HTERT RPE-1 (cell line): ENCODE data around the gene PRKN.

Experiments used
- in situ Hi-C: fragments of 300-500 bp; cut with MboI; formaldehyde crosslinking; loops from 4 replicates; pipeline ENCODE4 v1.14.3; 2020; ENCODE audit warnings: low sequenced_read_pairs

PRKN gene

GRCh38 chr6:161378115-161378514 lies 1349.5 kb downstream of the PRKN start:
- in situ Hi-C loops, result no loop called here

- in situ Hi-C loops, result no loop called here
Measured at GRCh38 chr6:161377116-161377515, 1350.5 kb downstream of the PRKN start.

GRCh38 chr6:161376367-161376766 lies 1351.2 kb downstream of the PRKN start:
- in situ Hi-C loops, result no loop called here

GRCh38 chr6:161374971-161375873 lies 1352.3 kb downstream of the PRKN start:
- in situ Hi-C loops, result no loop called here

GRCh38 chr6:161373905-161374451 lies 1353.6 kb downstream of the PRKN start:
- in situ Hi-C loops, result no loop called here

- in situ Hi-C loops, result no loop called here
Measured at GRCh38 chr6:161372422-161372793, 1355.2 kb downstream of the PRKN start.

- in situ Hi-C loops, result no loop called here
Measured at GRCh38 chr6:161370880-161371279, 1356.7 kb downstream of the PRKN start.

GRCh38 chr6:161369339-161369738 lies 1358.2 kb downstream of the PRKN start:
- in situ Hi-C loops, result no loop called here

- in situ Hi-C loops, result no loop called here
Measured at GRCh38 chr6:161368514-161368913, 1359.1 kb downstream of the PRKN start.

GRCh38 chr6:161367472-161367871 lies 1360.1 kb downstream of the PRKN start:
- in situ Hi-C loops, result no loop called here

GRCh38 chr6:161366301-161366923 lies 1361.2 kb downstream of the PRKN start:
- in situ Hi-C loops, result no loop called here

GRCh38 chr6:161365633-161366032 lies 1361.9 kb downstream of the PRKN start:
- in situ Hi-C loops, result no loop called here

- in situ Hi-C loops, result no loop called here
Measured at GRCh38 chr6:161363286-161363685, 1364.3 kb downstream of the PRKN start.

GRCh38 chr6:161362266-161362665 lies 1365.3 kb downstream of the PRKN start:
- in situ Hi-C loops, result no loop called here

- in situ Hi-C loops, result no loop called here
Measured at GRCh38 chr6:161361529-161361928, 1366.0 kb downstream of the PRKN start.

GRCh38 chr6:161360520-161360919 lies 1367.0 kb downstream of the PRKN start:
- in situ Hi-C loops, result no loop called here

GRCh38 chr6:161359618-161359945 lies 1368.0 kb downstream of the PRKN start:
- in situ Hi-C loops, result no loop called here

- in situ Hi-C loops, result no loop called here
Measured at GRCh38 chr6:161356167-161356854, 1371.3 kb downstream of the PRKN start.

- in situ Hi-C loops, result no loop called here
Measured at GRCh38 chr6:161355696-161356095, 1371.9 kb downstream of the PRKN start.

GRCh38 chr6:161354956-161355355 lies 1372.6 kb downstream of the PRKN start:
- in situ Hi-C loops, result no loop called here

- in situ Hi-C loops, result no loop called here
Measured at GRCh38 chr6:161354276-161354840, 1373.2 kb downstream of the PRKN start.
